ENCODE results near the gene RABEP2. TPM values are rescaled to one million over a fixed set of nuclear protein-coding genes. Genes with fewer than 3 reads are reported as not detected.
"Not testable (repeated sequence)": the region's sequence is repeated elsewhere in the genome, so short reads cannot be mapped to it uniquely, and the experiment has no call there.

The RABEP2 gene
- total RNA-seq, 1 donor from 2014 or later: 110 TPM

GRCh38 chr16:28886945-28887344 is 38.1 kb downstream of the RABEP2 start:
- DNase-seq (no peak), ATAC-seq (ENCODE audit: low read depth) (no peak)
- TF ChIP-seq CTCF (IDR thresholded peaks at IDR 0.05): no peak
- intact Hi-C loops (cut with micrococcal nuclease): no loop called here
- H3K36me3 Mint-ChIP-seq (ENCODE audit: low read depth): no peaks in the 10 kb centered on the region
- H3K27ac Mint-ChIP-seq: no peak overlapping the region
- POLR2A ChIA-PET: interaction anchor here (0.6 to 1.8 kb wide), 4 partner anchors 28 to 57 kb away, joined by 3 to 6 read pairs (median 4); no protein-coding TSS in a partner anchor
- no peaks in the 10 kb centered on the region for H3K27me3 Mint-ChIP-seq
- CTCF ChIA-PET: no interaction called here
- H3K9me3 Mint-ChIP-seq: no peaks in the 10 kb centered on the region
- no peak overlapping the region for H3K4me3 Mint-ChIP-seq
- no peaks in the 10 kb centered on the region for H3K4me1 Mint-ChIP-seq

- Mint-ChIP-seq H3K27ac (no peak overlapping the region), H3K4me3 (no peak overlapping the region), H3K4me1 (peaks cover 11% of the 10 kb centered on the region), H3K36me3 (ENCODE audit: low read depth) (no peaks in the 10 kb centered on the region), H3K9me3 (no peaks in the 10 kb centered on the region), H3K27me3 (peaks cover 5% of the 10 kb centered on the region)
- ChIA-PET POLR2A (no interaction called here), CTCF (no interaction called here)
- DNase-seq: no peak
- no peak for TF ChIP-seq CTCF (IDR thresholded peaks at IDR 0.05)
- no peak for ATAC-seq (ENCODE audit: low read depth)
- intact Hi-C loops (cut with micrococcal nuclease): no loop called here
Observed at GRCh38 chr16:28884045-28884444, 41.0 kb downstream of the RABEP2 start.

GRCh38 chr16:28883221-28883996 is 41.6 kb downstream of the RABEP2 start:
- intact Hi-C loops (cut with micrococcal nuclease): no loop called here
- peaks cover 5% of the 10 kb centered on the region for H3K27me3 Mint-ChIP-seq
- no peak overlapping the region for H3K4me3 Mint-ChIP-seq
- ATAC-seq (ENCODE audit: low read depth) (no peak), DNase-seq (no peak)
- H3K9me3 Mint-ChIP-seq: no peaks in the 10 kb centered on the region
- peaks cover 13% of the 10 kb centered on the region for H3K4me1 Mint-ChIP-seq
- no peak overlapping the region for H3K27ac Mint-ChIP-seq
- TF ChIP-seq CTCF (IDR thresholded peaks at IDR 0.05): no peak
- POLR2A ChIA-PET: no interaction called here
- CTCF ChIA-PET: no interaction called here
- no peaks in the 10 kb centered on the region for H3K36me3 Mint-ChIP-seq (ENCODE audit: low read depth)

GRCh38 chr16:28882551-28883160 is 42.4 kb downstream of the RABEP2 start:
- H3K9me3 Mint-ChIP-seq: no peaks in the 10 kb centered on the region
- no peak overlapping the region for H3K4me3 Mint-ChIP-seq
- DNase-seq: no peak
- no peak for ATAC-seq (ENCODE audit: low read depth)
- H3K27me3 Mint-ChIP-seq: peaks cover 5% of the 10 kb centered on the region
- H3K27ac Mint-ChIP-seq: no peak overlapping the region
- no peaks in the 10 kb centered on the region for H3K36me3 Mint-ChIP-seq (ENCODE audit: low read depth)
- intact Hi-C loops (cut with micrococcal nuclease): no loop called here
- ChIA-PET CTCF (no interaction called here), POLR2A (no interaction called here)
- no peak for TF ChIP-seq CTCF (IDR thresholded peaks at IDR 0.05)
- H3K4me1 Mint-ChIP-seq: peaks cover 14% of the 10 kb centered on the region

GRCh38 chr16:28881565-28881964 is 43.5 kb downstream of the RABEP2 start:
- H3K4me1 Mint-ChIP-seq: peaks cover 14% of the 10 kb centered on the region
- H3K36me3 Mint-ChIP-seq (ENCODE audit: low read depth); DNase-seq; H3K9me3 Mint-ChIP-seq; POLR2A ChIA-PET; CTCF ChIA-PET; intact Hi-C loops (cut with micrococcal nuclease); H3K27me3 Mint-ChIP-seq; H3K4me3 Mint-ChIP-seq; ATAC-seq (ENCODE audit: low read depth); H3K27ac Mint-ChIP-seq: not testable (repeated sequence)

Data from activated B cell treated with CpG ODN at 0.5 μM for 24 hours (primary cell).